GM12872 (cell line): ENCODE results near the gene CACNA1C.

Source experiments
- CTCF ChIP-seq: IDR thresholded peaks from 3 replicates; pipeline ENCODE4 v1.5.1; 2011; ENCODE audit warnings: low read depth, mild to moderate bottlenecking, low read length, moderate library complexity; ENCODE audit not compliant: insufficient read depth

The CACNA1C gene

GRCh38 chr12:2043054-2043453 lies 9.7 kb upstream of the CACNA1C start:
- TF ChIP-seq CTCF = no peak

GRCh38 chr12:2044165-2044564 lies 8.6 kb upstream of the CACNA1C start:
- TF ChIP-seq CTCF = no peak

- TF ChIP-seq CTCF = no peak
Measured at GRCh38 chr12:2046957-2047356, 5.8 kb upstream of the CACNA1C start.

GRCh38 chr12:2047752-2048151 lies 5.0 kb upstream of the CACNA1C start:
- TF ChIP-seq CTCF = no peak

GRCh38 chr12:2049604-2050540 lies 2.9 kb upstream of the CACNA1C start:
- no peak for TF ChIP-seq CTCF

- no peak for TF ChIP-seq CTCF
Measured at GRCh38 chr12:2051700-2052621, 826 bp upstream of the CACNA1C start.

- TF ChIP-seq CTCF = no peak
Measured at GRCh38 chr12:2053691-2054090, 904 bp downstream of the CACNA1C start.
